ENCODE results near the gene TUBB2B. TPM values are rescaled to one million over a fixed set of nuclear protein-coding genes. Genes with fewer than 3 reads are reported as not detected.

Gene TUBB2B
- total RNA-seq, 4 donors from 2014 or later = 2.4 to 7.4 (median 4.5) TPM

DNA sequence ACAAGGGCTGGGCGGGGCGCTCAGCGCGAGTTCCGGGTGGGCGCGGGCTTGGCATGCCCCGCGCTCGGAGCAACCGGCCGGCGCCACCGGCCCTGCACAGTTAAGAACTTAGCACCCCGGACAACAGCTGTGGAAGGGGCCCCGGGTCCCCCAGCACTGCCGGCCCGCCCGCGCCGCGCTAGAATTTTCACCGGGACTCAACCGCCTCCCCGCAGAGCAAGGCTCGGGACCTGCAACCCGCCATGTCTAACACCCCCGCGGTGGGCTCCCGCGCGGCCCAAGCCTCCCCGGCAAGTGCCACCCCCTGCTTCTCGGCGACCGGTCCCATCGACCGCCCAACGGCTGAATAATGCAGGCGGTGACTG, 26.1 kb upstream of the TUBB2B start:
- no peaks in the 10 kb centered on the region for H3K27me3 ChIP-seq
- peaks cover 0 to under 1% (median 0%) of the 10 kb centered on the region in 4 donors for H3K4me1 ChIP-seq
- DNase-seq = no peak
- H3K9me3 ChIP-seq = no peaks in the 10 kb centered on the region
- TF ChIP-seq POLR2A (IDR thresholded peaks at IDR 0.05) = no peak
- TF ChIP-seq, protein P1, sequence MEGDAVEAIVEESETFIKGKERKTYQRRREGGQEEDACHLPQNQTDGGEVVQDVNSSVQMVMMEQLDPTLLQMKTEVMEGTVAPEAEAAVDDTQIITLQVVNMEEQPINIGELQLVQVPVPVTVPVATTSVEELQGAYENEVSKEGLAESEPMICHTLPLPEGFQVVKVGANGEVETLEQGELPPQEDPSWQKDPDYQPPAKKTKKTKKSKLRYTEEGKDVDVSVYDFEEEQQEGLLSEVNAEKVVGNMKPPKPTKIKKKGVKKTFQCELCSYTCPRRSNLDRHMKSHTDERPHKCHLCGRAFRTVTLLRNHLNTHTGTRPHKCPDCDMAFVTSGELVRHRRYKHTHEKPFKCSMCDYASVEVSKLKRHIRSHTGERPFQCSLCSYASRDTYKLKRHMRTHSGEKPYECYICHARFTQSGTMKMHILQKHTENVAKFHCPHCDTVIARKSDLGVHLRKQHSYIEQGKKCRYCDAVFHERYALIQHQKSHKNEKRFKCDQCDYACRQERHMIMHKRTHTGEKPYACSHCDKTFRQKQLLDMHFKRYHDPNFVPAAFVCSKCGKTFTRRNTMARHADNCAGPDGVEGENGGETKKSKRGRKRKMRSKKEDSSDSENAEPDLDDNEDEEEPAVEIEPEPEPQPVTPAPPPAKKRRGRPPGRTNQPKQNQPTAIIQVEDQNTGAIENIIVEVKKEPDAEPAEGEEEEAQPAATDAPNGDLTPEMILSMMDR (IDR thresholded peaks at IDR 0.05) = no peak
- H3K27ac ChIP-seq = no peak overlapping the region
- H3K4me3 ChIP-seq = no peak overlapping the region
- H3K36me3 ChIP-seq = no peaks in the 10 kb centered on the region

DNA sequence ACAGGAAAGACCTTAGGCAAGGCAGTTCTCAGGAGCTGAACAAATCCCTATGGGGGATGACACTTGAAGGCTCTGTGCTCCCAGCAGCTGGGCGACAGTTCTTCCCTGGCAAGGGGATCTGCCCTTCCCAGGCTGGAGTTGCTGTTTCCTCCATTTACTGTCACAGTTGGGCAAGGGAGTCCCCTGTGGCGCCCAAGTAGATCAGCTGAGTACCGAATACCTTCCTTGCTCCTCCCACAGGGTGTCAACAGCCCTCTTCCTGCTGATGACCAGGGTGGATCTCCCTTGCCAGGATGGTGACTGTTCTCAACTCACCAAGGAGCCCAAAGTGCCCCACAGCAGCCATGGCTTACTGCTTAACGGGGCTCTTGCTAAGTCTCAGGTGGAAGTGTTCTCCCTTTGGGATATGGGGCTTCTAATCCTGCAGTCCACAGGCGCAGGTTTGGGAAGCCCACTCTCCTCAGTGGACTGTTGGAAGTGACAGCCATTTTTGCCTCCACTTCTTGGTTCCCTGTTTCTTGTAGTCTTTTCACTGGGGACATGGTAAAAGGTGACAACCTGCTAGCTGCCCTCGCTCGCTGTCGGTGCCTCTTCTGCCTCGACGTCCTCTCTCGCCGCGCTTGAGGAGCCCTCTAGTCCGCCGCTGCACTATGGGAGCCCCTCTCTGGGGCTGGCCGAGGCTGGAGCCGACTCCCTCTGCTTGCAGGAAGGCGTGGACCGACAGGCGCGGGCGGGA, 25.6 kb upstream of the TUBB2B start:
- no peaks in the 10 kb centered on the region for H3K9me3 ChIP-seq
- peak in 1 of 3 donors; percentile 34 for DNase-seq
- no peaks in the 10 kb centered on the region for H3K27me3 ChIP-seq
- peaks cover 0 to 6% (median 0%) of the 10 kb centered on the region in 4 donors for H3K4me1 ChIP-seq
- TF ChIP-seq POLR2A (IDR thresholded peaks at IDR 0.05) = no peak
- TF ChIP-seq, protein P1 (IDR thresholded peaks at IDR 0.05) = no peak
- H3K27ac ChIP-seq = no peak overlapping the region
- no peaks in the 10 kb centered on the region for H3K36me3 ChIP-seq
- H3K4me3 ChIP-seq = no peak overlapping the region

DNA sequence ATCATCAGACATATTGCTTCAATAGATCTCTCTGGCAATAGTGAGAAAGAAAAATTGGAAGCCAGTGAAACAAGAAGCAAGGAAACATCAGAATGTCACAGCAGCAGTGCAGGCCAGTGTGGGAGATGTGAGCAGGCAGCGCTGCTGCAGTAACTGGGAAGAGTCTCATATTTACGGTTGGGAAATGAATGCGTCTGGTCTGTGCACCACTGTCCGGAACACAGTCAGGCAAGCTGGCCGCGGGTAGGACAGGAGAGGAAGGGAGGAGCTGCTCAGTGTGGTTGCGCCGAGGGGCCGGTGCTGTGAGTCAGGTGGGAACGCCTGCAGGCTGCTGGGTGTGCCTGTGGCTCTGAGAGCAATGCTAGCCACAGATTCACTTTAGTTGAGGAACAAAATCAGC, 24.9 kb upstream of the TUBB2B start:
- Histone ChIP-seq H3K9me3 (no peaks in the 10 kb centered on the region), H3K27ac (no peak overlapping the region), H3K4me1 (peaks cover 0 to 13% (median 0%) of the 10 kb centered on the region in 4 donors), H3K36me3 (no peaks in the 10 kb centered on the region), H3K4me3 (no peak overlapping the region), H3K27me3 (no peaks in the 10 kb centered on the region)
- no peak for TF ChIP-seq POLR2A (IDR thresholded peaks at IDR 0.05)
- TF ChIP-seq, protein P1 (IDR thresholded peaks at IDR 0.05) = no peak
- DNase-seq = peak in 1 of 3 donors; percentile 43

DNA sequence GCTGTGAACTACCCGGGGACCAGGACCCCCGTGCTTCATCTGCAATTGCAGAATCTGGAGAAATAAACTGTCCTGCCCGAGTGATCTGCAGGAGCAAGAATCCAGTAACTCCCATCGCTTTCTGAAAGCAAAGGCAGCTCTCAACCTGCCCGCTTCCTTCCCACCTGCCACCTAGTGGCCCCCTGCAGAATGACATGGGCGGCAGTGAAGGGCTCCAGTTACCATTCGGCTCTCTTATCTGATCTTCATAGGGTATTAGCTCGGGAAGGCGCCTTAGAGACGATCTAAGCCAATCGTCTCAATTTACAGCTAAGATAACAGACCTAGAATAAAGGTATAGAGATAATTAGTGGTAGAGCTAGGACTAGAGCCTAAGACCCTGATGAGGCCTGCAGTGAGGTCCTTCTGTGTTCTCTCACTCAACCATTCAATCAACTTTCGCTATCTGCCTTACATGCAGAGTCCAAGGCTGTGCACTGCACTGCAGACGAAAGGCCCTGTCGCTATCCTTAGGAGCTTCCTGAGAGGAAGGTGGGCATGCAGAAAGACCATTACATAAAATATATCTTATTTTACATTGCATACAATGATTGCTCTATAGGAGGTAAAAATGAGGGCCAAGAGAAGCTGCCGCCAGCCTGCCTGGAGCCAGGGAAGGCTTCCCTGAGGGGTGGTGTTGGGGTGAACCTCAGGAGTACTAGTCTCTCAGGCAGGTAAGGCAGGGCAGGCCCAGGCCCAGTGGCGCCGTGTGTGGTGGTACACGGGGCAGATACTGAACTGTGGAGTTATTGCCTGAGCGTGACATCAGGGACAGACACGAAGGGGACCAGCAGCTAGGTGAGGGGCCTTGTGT, 24.2 kb upstream of the TUBB2B start:
- Histone ChIP-seq H3K27me3 (no peaks in the 10 kb centered on the region), H3K4me1 (peaks cover 0 to 16% (median 0%) of the 10 kb centered on the region in 4 donors), H3K36me3 (no peaks in the 10 kb centered on the region), H3K4me3 (no peak overlapping the region), H3K9me3 (no peaks in the 10 kb centered on the region), H3K27ac (no peak overlapping the region)
- TF ChIP-seq, protein P1 (IDR thresholded peaks at IDR 0.05) = peak; percentile 89 to 98 (median 96)
- no peak for TF ChIP-seq POLR2A (IDR thresholded peaks at IDR 0.05)
- DNase-seq = peak; percentile 74 to 93 (median 89)

DNA sequence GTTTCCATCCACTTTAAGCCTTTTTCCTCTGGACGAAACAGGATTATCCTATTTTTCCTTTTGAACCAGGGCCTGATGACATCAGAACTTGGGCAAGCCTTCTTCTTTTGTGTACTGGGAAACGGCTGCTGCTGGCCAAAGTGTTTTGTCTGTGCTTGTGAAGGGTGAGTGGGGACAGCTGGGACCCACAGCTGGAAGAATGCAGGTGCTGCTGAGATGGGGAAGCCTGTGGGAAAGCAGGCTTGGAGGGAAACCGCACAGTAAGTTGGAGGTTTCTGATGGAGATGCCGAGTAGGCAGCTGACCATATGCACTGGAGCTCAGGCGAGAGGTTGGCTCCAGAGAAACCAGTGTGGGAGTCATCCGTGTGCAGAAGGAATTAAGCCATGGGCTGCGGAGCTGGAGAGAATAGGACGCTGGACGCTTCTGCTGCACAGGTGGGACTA, 22.8 kb upstream of the TUBB2B start:
- H3K27ac ChIP-seq = no peak overlapping the region
- TF ChIP-seq POLR2A (IDR thresholded peaks at IDR 0.05) = no peak
- TF ChIP-seq, protein P1 (IDR thresholded peaks at IDR 0.05) = no peak
- DNase-seq = peak in 1 of 3 donors; percentile 28
- no peaks in the 10 kb centered on the region for H3K27me3 ChIP-seq
- H3K4me3 ChIP-seq = no peak overlapping the region
- H3K9me3 ChIP-seq = no peaks in the 10 kb centered on the region
- no peaks in the 10 kb centered on the region for H3K36me3 ChIP-seq
- H3K4me1 ChIP-seq = peaks cover 0 to 16% (median 0%) of the 10 kb centered on the region in 4 donors
